CD4-positive, alpha-beta T cell (primary cell): Measurements from ENCODE around the gene ATL2. TPM values are rescaled to one million over a fixed set of nuclear protein-coding genes. Genes with fewer than 3 reads are reported as not detected.

Experiments used
- ATAC-seq: fragments of 200-7000 bp; cut with Tn5 transposase; one replicate; pipeline ENCODE4 v1.10.0; 2022; ENCODE audit warnings: mild to moderate bottlenecking; ENCODE audit not compliant: poor library complexity
- CTCF ChIA-PET: fragments of 350-600 bp; sonication (Branson Sonifier 250); formaldehyde crosslinking; loops from one replicate; lab custom pipeline; 2021; ENCODE audit warnings: antibody characterized with exemption, inconsistent platforms; lab: Charles Lee
- POLR2A ChIA-PET: fragments of 350-600 bp; sonication (Branson Sonifier 250); formaldehyde crosslinking; loops from one replicate; lab custom pipeline; 2021; ENCODE audit warnings: antibody characterized with exemption, inconsistent platforms; lab: Charles Lee
- DNase-seq, 14 experiments: peaks; one replicate each; pipeline ENCODE4 v3.0.0-alpha.2; 2013 to 2020; ENCODE audit warnings: mixed read lengths in 2 of 14
- H3K27ac ChIP-seq, 2 donors: one replicate each; pipeline versions ENCODE4 v1.5.1 to v1.7.0; 2013; ENCODE audit warnings: low read length in 2 of 2, low read depth in 1 of 2, mild to moderate bottlenecking in 1 of 2
- H3K27me3 ChIP-seq, 2 experiments: 1 replicate in 1 of 2; 2 replicates in 1 of 2; pipeline versions ENCODE4 v1.6.1 to v1.7.0; 2013; ENCODE audit warnings: low read length in 2 of 2, control low read depth in 1 of 2, mild to moderate bottlenecking in 1 of 2, moderate library complexity in 1 of 2; ENCODE audit not compliant: insufficient read depth in 2 of 2, control insufficient read depth in 1 of 2
- H3K36me3 ChIP-seq: one replicate; pipeline ENCODE4 v1.6.1; 2013; ENCODE audit warnings: low read length, control low read depth; ENCODE audit not compliant: insufficient read depth
- H3K4me1 ChIP-seq: one replicate; pipeline ENCODE4 v1.6.1; 2013; ENCODE audit warnings: low read length, control low read depth; ENCODE audit not compliant: insufficient read depth
- H3K4me3 ChIP-seq: one replicate; pipeline ENCODE4 v1.5.1; 2013; ENCODE audit warnings: mild to moderate bottlenecking, low read length, moderate library complexity
- H3K9me3 ChIP-seq, 2 experiments: 1 replicate in 1 of 2; 2 replicates in 1 of 2; pipeline versions ENCODE4 v1.6.1 to v1.7.0; 2013; ENCODE audit warnings: low read length in 2 of 2, mild to moderate bottlenecking in 2 of 2, control low read depth in 1 of 2, moderate library complexity in 1 of 2; ENCODE audit not compliant: control insufficient read depth in 1 of 2, insufficient read depth in 1 of 2
- H3K27ac Mint-ChIP-seq: one replicate; pipeline ENCODE4 v1.8.0; 2020; ENCODE audit warnings: mixed read lengths
- H3K27me3 Mint-ChIP-seq: one replicate; pipeline ENCODE4 v1.8.0; 2021; ENCODE audit warnings: mixed read lengths
- H3K36me3 Mint-ChIP-seq: one replicate; pipeline ENCODE4 v1.8.0; 2021; ENCODE audit warnings: low read depth, mixed read lengths
- H3K4me1 Mint-ChIP-seq: one replicate; pipeline ENCODE4 v1.8.0; 2021; ENCODE audit warnings: low read depth, mixed read lengths
- H3K4me3 Mint-ChIP-seq: one replicate; pipeline ENCODE4 v1.8.0; 2020; ENCODE audit warnings: mild to moderate bottlenecking, mixed read lengths
- H3K9me3 Mint-ChIP-seq: one replicate; pipeline ENCODE4 v1.8.0; 2020; ENCODE audit warnings: mixed read lengths
- intact Hi-C, 2 experiments: fragments of 100-400 bp; cut with DNase I in 1 of 2; cut with micrococcal nuclease in 1 of 2; formaldehyde crosslinking; loops; one replicate each; pipeline versions ENCODE4 v1.15.1 to v1.9.0; 2023 to 2025; cut with DNase I, micrococcal nuclease
- total RNA-seq, 174 experiments: library from RNA in 2 of 174; stranded (reverse) in 2 of 174; gene quantifications; one replicate each; pipeline ENCODE4 v1.2.3 and lab custom pipeline; 2021 to 2026
- TF ChIP-seq, protein P1 (sequence below): fragments of 200-600 bp; IDR thresholded peaks from one replicate; pipeline ENCODE4 v1.8.0; 2022; ENCODE audit warnings: antibody characterized with exemption, mild to moderate bottlenecking

ATL2 gene
- total RNA-seq, 2 experiments from 2014 or later = 85.5 to 91.7 TPM

DNA sequence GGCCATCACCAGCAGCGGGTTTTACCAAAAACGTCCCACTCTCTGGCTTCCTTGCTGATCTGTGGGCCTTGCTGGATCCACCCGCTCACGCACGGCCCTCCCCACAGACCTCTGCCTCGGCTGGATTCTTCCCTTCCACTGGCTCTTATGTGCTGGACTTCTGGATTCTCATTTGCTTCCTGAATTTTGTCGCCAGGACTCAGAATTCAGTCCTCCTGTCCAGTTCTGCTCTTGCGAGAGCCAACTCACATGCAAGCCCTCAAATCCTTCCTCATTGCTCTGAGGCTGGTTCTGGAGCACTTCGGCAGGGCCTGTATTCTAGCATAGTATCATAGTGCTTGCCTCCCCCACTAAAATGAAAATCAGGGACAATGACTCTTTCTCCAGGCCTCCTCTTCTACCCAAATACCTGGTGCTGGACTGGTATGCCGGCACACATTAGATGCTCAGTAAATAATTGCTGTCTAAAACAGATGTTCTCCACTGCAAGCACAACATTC is 115.5 kb downstream of the ATL2 start:
- H3K27ac ChIP-seq = no peak overlapping the region
- intact Hi-C loops = no loop called here
- CTCF ChIA-PET = no interaction called here

GRCh38 chr2:38260972-38261371 is 116.1 kb downstream of the ATL2 start:
- H3K27ac ChIP-seq = no peak overlapping the region
- Mint-ChIP-seq H3K4me3 (peak overlapping the region; percentile 58), H3K4me1 (peaks cover 5% of the 10 kb centered on the region), H3K9me3 (no peaks in the 10 kb centered on the region), H3K27ac (no peak overlapping the region), H3K36me3 (no peaks in the 10 kb centered on the region), H3K27me3 (peaks cover 12% of the 10 kb centered on the region)
- intact Hi-C loops = no loop called here
- H3K4me1 ChIP-seq = peaks cover 5% of the 10 kb centered on the region
- H3K27me3 ChIP-seq = no peaks in the 10 kb centered on the region
- DNase-seq (peak in 1 of 14 experiments; percentile 14), ATAC-seq (no peak)
- TF ChIP-seq, protein P1, sequence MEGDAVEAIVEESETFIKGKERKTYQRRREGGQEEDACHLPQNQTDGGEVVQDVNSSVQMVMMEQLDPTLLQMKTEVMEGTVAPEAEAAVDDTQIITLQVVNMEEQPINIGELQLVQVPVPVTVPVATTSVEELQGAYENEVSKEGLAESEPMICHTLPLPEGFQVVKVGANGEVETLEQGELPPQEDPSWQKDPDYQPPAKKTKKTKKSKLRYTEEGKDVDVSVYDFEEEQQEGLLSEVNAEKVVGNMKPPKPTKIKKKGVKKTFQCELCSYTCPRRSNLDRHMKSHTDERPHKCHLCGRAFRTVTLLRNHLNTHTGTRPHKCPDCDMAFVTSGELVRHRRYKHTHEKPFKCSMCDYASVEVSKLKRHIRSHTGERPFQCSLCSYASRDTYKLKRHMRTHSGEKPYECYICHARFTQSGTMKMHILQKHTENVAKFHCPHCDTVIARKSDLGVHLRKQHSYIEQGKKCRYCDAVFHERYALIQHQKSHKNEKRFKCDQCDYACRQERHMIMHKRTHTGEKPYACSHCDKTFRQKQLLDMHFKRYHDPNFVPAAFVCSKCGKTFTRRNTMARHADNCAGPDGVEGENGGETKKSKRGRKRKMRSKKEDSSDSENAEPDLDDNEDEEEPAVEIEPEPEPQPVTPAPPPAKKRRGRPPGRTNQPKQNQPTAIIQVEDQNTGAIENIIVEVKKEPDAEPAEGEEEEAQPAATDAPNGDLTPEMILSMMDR = no peak
- H3K36me3 ChIP-seq = no peaks in the 10 kb centered on the region
- CTCF ChIA-PET = no interaction called here
- no peaks in the 10 kb centered on the region for H3K9me3 ChIP-seq
- POLR2A ChIA-PET = no interaction called here
- peak overlapping the region; percentile 15 for H3K4me3 ChIP-seq

More for the DNA sequence above, 115.5 kb downstream of the ATL2 start:
- peaks cover 5% of the 10 kb centered on the region for H3K4me1 ChIP-seq
- Mint-ChIP-seq H3K4me1 (peaks cover 5% of the 10 kb centered on the region), H3K27me3 (peaks cover 5% of the 10 kb centered on the region), H3K36me3 (no peaks in the 10 kb centered on the region), H3K27ac (no peak overlapping the region), H3K9me3 (no peaks in the 10 kb centered on the region), H3K4me3 (no peak overlapping the region)
- no peak for ATAC-seq
- H3K36me3 ChIP-seq = no peaks in the 10 kb centered on the region
- TF ChIP-seq, protein P1 = no peak
- no peaks in the 10 kb centered on the region for H3K27me3 ChIP-seq
- POLR2A ChIA-PET = no interaction called here
- no peaks in the 10 kb centered on the region for H3K9me3 ChIP-seq
- DNase-seq = no peak
- no peak overlapping the region for H3K4me3 ChIP-seq

GRCh38 chr2:38260469-38260868 is 116.6 kb downstream of the ATL2 start:
- Histone ChIP-seq H3K27ac (no peak overlapping the region), H3K27me3 (no peaks in the 10 kb centered on the region), H3K4me3 (peak overlapping the region; percentile 15), H3K4me1 (peaks cover 5% of the 10 kb centered on the region), H3K9me3 (no peaks in the 10 kb centered on the region), H3K36me3 (no peaks in the 10 kb centered on the region)
- ChIA-PET CTCF (no interaction called here), POLR2A (no interaction called here)
- Mint-ChIP-seq H3K27ac (no peak overlapping the region), H3K27me3 (peaks cover 13% of the 10 kb centered on the region), H3K36me3 (no peaks in the 10 kb centered on the region), H3K4me1 (peaks cover 5% of the 10 kb centered on the region), H3K4me3 (peak overlapping the region; percentile 58), H3K9me3 (no peaks in the 10 kb centered on the region)
- TF ChIP-seq, protein P1 = no peak
- intact Hi-C loops = no loop called here
- ATAC-seq = no peak
- DNase-seq = no peak
